HG02642 (cell line): ENCODE data around the gene TTLL7.

Source experiments
- ATAC-seq: cut with Tn5 transposase; IDR thresholded peaks from one replicate; pipeline ENCODE4 v1.9.1; 2021; ENCODE audit warnings: mild to moderate bottlenecking; ENCODE audit not compliant: unreplicated experiment, poor library complexity

Gene TTLL7

GRCh38 chr1:83889707-83890106 lies 109.2 kb downstream of the TTLL7 start:
- no peak for ATAC-seq

GRCh38 chr1:83887483-83887882 lies 111.4 kb downstream of the TTLL7 start:
- no peak for ATAC-seq

- ATAC-seq, result no peak
Measured at GRCh38 chr1:83883979-83884378, 115.0 kb downstream of the TTLL7 start.

GRCh38 chr1:83882906-83883305 lies 116.0 kb downstream of the TTLL7 start:
- ATAC-seq, result no peak

- ATAC-seq, result no peak
Measured at GRCh38 chr1:83872515-83872914, 126.4 kb downstream of the TTLL7 start.

GRCh38 chr1:83864991-83865390 lies 133.9 kb downstream of the TTLL7 start:
- ATAC-seq, result no peak

- ATAC-seq, result peak; percentile 93
Measured at GRCh38 chr1:83860490-83861221, 138.3 kb downstream of the TTLL7 start.

GRCh38 chr1:83857716-83858115 lies 141.2 kb downstream of the TTLL7 start:
- no peak for ATAC-seq

GRCh38 chr1:83857103-83857502 lies 141.8 kb downstream of the TTLL7 start:
- no peak for ATAC-seq

- no peak for ATAC-seq
Measured at GRCh38 chr1:83856381-83856780, 142.6 kb downstream of the TTLL7 start.

- no peak for ATAC-seq
Measured at GRCh38 chr1:83854456-83854855, 144.5 kb downstream of the TTLL7 start.

- no peak for ATAC-seq
Measured at GRCh38 chr1:83850834-83851233, 148.1 kb downstream of the TTLL7 start.

GRCh38 chr1:83849191-83850061 lies 149.5 kb downstream of the TTLL7 start:
- no peak for ATAC-seq

GRCh38 chr1:83846138-83846537 lies 152.8 kb downstream of the TTLL7 start:
- ATAC-seq, result no peak

- no peak for ATAC-seq
Measured at GRCh38 chr1:83845437-83846071, 153.4 kb downstream of the TTLL7 start.

- ATAC-seq, result no peak
Measured at GRCh38 chr1:83844546-83844945, 154.4 kb downstream of the TTLL7 start.

GRCh38 chr1:83839566-83840173 lies 159.3 kb downstream of the TTLL7 start:
- ATAC-seq, result no peak

GRCh38 chr1:83838573-83838972 lies 160.4 kb downstream of the TTLL7 start:
- no peak for ATAC-seq

GRCh38 chr1:83836543-83836942 lies 162.4 kb downstream of the TTLL7 start:
- ATAC-seq, result no peak

- no peak for ATAC-seq
Measured at GRCh38 chr1:83834621-83835264, 164.2 kb downstream of the TTLL7 start.
